T-helper 2 cell treated with Interferon-gamma antibody and Interleukin-4, amounts not matched to agents 100 ng/mL and 5 ng/mL, for 36 hours (primary cell): ENCODE measurements around the gene MZB1. TPM values are rescaled to one million over a fixed set of nuclear protein-coding genes. Genes with fewer than 3 reads are reported as not detected.
"Not testable (repeated sequence)": the region's sequence is repeated elsewhere in the genome, so short reads cannot be mapped to it uniquely, and the experiment has no call there.

Source experiments
- intact Hi-C: fragments of 100-400 bp; cut with micrococcal nuclease; formaldehyde crosslinking; loops from one replicate; pipeline ENCODE4 v1.15.1; 2023
- total RNA-seq: library from RNA; stranded (reverse); gene quantifications from 2 replicates; pipeline ENCODE4 v1.2.3, GENCODE V29; 2022

MZB1 gene
- total RNA-seq, 1 donor from 2014 or later, result 65.3 TPM

DNA sequence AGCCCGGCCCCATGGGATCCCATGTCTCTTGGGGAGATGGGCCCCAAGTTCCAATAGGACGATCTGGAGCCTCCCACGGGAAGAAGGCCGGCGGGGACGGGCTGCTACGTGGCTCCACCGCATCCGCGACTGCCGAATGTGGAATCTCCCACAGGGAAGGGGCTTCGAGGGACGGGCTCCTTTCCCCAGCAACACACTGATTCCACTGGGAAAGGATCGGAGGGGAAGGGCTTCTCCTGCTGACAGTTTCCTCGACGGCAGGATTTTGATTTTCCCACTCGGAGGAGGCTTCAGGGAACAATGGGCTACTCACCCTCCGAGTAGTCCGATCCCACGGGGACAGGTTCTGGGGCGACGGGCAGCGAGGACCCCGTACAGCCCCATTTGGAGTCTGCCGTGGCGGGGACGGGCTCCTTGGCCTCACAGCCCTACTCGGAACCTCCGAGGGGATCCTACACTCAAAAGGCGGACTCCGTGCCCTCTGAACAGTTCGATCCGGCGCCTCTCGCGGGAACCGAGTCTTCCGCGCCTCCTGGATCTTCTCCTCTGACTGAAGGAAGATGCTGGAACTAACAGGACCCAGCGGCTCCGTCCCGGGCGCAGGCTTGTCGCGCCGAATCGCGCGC lies 3.9 kb upstream of the MZB1 start:
- intact Hi-C loops, result loop anchor here (2.0 to 10.0 kb wide), 5 partner anchors 101 to 739 kb away; partner anchors contain the start of genes MATR3, SIL1 and UBE2D2

DNA sequence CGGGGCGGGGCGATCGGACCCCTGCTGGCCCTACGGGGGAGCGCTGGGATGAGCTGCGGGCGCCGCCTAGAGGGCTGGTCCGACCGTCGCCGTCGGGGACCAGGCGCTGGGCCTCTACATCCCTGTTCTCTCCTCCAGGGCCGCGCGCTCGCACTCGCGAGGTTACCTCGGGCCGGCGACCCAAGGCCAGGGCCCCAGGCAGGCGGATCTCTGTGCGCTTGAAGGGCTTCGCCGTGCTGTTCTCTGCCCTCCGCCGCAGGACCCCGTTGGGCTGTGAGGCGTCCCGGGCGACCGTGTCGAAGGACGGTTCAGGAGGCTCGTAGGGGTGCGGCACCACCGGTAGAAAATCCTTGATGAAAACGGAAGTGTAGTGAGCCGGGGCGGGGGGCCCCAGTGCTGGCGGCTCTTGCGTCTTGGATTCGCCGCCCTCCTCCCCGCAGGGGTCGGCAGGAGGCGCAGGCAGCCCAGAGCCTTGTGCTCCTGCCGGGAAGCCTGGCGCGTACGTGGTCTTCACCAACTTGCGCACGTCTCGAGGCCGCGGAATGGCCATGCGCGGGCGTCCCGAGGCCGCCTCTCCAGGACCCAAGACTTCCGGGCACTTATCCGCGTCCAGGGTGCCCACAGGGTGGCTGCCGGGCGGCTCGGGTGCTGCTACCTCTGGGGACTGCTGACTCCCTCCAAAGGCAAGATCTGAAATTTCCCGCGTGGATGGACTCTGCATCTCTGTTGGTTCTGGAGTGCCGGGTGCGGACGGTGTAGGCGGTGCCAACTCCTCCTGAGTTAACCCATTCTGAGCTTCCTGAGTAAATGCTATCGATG lies 3.2 kb upstream of the MZB1 start:
- intact Hi-C loops, result loop anchor here (1.0 to 10.0 kb wide), 7 partner anchors 11 to 738 kb away; partner anchors contain the start of genes MATR3, PAIP2, SIL1 and SPATA24

DNA sequence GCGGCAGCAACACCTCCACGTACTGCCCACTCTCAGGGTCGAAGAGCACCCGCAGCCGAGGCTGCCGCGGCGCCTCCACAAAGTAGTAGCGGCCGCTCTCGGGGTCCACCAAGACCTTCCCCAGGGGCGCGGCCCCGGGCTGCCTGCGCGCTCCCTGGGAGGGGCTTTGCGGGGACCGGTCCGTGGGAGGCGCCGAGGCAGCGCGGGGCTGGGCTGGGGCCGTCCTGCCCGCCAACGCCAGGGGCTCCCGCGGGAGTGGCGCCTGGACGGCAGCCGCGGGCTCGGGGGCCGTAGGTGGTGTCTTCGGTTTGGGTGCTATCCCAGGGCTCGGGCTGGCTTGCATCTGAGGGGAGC lies 2.6 kb upstream of the MZB1 start:
- intact Hi-C loops, result loop anchor here (1.0 to 10.0 kb wide), 7 partner anchors 12 to 738 kb away; partner anchors contain the start of genes MATR3, PAIP2, SIL1 and SPATA24

DNA sequence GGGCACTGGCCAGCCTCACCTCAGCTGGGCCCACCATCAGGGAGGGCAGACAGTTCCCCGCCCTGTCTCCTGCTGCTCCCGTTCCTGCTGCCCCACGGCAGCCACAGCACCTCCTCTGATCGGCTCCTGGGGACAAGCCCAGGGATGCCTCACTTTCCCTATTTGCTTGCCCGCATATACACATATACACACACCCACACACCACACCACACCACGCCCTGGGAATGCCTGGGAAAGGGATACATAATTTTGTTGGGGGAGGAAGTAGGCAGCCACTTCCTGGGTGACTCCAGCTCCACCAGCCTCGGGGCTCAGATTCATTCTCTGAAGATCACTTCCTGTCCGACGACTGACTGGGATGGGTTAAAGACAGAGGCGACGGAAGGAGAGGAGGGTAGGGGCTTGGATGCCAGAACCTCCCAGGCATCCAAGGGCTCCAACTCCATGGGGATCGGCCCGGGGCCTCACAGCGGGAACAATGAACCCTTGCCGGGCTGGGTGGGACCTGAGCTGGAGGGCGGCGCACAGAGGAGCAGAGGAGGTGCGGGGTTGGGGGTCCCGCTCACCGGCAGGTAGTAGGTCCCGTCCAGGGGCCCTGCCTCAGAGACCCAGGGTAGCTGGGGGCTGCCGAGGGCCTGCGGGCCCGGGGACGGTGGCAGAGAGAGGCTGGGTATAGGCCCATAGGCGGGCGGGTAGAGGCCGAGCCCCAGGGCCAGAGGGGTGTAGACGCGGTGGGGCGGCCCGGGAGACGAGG lies 2.0 kb upstream of the MZB1 start:
- intact Hi-C loops, result loop anchor here (1.0 to 10.0 kb wide), 7 partner anchors 13 to 737 kb away; partner anchors contain the start of genes MATR3, PAIP2, SIL1 and SPATA24

DNA sequence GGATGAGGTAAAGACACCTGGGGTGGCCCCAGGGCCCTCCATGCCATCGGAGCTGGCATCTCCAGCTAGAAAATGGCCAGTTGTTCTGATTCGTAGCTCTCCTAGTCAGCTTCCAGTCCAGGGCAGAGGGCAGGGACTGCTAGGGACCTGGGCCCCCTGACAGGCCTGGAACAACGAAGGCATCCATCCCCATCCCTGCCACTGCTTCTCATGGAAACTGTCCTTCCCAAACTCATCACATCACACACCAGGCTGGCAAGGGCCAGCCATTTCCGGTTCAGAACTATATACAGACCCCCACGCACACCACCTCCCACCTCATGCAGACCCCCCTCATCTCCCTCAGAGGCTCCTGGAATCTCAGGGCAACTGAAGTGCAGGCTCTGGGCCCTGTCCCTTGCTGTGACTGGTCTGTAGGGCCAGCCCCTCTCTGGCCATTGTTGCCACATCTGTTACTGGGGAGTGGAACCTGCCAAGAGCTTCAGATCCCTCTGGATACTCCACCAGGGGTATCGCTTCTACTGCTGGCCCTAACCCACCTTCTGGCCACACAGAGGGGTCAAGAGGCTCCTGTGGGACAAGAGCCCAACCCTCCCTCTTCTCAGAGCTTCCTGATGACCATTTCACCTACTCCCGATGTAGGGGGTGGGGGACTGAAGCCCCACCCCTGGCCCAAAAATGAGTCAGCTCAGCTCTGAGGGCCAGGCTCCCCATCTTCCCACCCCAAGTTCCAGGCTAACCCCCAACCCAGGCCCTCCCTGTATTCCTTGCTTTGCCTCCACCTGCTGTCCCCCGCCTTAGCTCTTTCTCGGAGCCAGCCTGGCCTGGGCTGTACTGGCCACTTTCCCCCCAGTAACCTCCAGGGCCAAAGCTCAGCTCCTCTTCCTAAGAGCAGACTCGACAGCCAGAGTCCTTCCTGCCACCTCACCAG lies 1.2 kb upstream of the MZB1 start:
- intact Hi-C loops, result loop anchor here (5.0 to 10.0 kb wide), 3 partner anchors 119 to 736 kb away; partner anchors contain the start of gene SIL1

DNA sequence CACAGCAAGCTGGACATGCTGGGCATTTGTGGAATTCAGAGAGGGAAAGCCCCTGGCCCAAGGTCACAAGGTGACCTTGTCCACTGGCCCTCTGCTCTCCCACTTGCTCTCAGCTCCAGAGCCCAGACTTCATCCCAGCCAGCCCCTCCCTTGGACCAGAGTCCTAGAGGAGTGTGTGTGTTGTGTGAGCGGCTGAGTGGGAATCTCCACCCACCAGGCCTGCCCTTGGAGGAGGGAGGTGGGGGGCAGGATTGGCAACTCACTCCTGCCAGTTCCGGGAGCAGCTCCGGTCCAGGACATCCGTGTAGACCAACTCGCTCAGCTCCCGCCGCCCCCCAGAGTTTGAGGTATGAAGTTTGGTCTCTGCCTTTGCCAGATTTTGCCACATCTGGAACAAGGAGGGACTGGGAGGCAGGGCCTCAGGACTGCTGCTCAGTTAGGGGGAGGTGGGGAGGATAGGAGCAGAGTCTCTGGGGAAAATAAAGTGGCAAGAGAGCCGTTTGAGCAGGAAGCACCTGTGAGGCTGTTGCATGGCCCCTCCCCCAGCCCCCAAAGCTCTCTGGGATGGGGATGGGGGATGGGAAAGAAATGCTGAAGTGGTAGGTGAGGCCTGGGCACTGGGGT lies 1.4 kb downstream of the MZB1 start:
- intact Hi-C loops, result no loop called here

DNA sequence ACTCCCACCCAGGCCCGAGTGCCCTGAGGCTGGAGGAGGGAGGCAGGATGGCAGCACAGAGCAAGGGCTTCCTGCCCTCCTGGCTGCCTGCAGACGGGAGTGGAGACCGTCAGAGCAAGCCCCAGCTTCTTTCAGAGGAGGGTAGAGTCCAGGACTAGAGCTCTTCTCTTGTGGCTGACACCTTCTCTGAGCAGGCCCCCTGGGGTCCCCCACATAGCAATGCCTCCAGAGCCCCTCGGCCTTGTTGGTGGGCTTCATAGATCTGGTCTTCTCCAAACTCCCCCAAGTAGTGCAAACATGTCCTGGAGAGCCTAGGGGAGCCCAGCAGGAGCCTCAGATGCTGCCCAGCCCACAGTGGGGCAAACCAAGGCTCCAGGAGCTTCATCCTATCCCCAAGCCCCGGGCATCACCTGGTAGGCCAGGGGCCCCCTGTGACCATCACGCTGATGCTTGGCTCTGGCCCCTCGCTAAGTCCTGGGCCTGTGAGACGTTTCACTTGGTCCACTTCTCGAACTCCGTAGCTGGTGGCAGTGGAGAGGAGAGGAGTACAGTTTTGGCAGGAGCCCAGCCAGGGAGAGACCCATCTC lies 2.0 kb downstream of the MZB1 start:
- intact Hi-C loops, result no loop called here

DNA sequence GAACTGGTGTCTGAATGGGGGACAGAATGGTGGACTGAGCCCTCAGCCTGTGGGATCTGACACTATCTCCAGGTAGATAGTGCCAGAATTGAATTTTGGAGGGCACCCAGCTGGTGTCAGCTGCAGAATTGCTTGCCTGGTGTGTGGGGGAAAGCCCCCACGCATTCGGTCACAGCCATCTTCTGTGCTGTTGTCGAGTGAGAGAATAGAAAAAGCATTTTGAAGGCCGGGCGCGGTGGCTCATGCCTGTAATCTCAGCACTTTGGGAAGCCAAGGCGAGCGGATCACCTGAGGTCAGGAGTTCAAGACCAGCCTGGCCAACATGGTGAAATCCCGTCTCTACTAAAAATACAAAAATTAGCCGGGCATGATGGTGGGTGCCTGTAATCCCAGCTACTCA lies 2.8 kb downstream of the MZB1 start:
- intact Hi-C loops, result not testable (repeated sequence)

DNA sequence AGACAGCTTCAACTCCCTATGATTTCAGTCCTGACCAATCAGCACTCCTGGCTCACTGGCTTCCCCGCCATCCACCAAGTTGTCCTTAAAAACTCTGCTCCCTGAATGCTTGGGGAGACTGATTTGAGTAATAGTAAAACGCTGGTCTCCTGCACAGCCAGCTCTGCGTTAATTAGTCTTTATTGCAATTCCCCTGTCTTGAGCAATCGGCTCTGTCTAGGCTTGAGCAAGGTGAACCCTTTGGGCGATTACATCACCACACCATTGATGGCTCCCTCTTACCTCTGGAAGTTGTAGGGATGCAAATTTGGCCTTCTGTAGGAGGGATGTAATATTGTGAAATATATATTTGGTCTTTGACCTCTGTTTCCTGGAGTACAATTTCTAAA lies 3.7 kb downstream of the MZB1 start:
- intact Hi-C loops, result no loop called here

DNA sequence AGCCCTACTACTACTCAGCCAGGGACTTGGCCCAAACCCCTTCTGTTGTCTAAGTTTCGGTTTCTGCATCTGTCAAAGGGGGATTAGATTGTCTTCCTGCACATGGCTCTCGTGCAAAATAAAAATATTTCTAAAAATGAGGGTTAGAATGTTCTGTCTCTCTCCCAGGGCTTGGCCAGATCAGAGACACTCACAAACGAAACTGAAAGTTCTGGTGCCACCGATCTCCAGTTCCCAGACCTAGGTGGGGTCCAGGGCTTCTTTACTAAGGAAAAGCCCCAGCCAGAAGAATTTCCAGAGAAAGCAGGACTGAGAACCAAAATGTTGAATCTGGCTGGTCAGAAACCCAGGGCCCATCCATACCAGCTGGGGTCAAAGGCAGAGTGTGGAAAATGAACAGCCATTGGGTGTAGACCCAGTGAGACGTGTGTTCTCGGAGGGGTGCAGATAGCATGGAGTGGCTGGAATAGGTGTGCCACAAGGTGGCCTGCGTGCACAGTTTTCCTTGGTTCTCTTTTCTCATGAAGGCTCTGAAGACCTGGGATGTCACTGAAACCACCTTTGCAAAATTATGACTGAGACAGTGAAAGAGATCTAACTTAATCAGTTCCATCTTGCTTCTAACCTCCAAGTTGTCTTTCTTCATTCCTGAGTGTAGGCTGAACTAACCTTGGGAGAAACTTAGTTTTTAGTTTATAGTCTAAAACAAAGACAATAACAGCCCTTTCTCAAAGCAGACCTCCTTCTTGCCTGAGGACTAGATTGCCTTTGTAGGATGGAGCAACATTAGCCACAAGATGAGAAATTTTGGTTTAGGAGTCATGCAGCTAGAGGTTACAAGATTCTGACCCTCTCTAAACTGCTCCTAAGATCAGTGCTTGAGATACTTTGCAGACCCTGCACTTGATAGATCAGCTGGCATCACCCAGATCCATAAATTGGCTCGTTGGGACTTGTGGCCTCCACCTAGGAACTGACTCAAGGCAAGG lies 4.4 kb downstream of the MZB1 start:
- intact Hi-C loops, result no loop called here

DNA sequence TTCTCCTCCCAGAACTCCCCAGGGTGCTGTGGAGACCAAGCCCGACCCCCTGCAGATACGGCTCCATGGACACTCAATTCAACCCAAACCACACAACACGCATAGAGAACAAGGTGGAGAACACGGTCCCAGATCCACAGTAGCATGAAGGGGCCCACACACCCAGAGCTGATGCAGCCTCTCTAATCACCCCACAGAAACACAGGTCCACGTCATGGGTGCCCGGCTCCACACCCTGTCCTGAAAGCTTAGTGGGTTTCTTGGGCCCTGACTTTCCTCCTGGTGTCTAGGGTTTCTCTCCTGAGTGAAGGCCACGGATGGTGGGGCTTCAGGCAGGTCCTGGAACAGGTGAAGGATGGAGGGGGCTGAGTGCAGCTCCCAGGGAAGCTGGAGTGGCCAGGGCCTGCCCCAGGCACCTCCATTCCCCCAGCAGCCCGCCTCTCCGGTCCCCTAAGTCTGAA lies 5.1 kb downstream of the MZB1 start:
- intact Hi-C loops, result no loop called here

DNA sequence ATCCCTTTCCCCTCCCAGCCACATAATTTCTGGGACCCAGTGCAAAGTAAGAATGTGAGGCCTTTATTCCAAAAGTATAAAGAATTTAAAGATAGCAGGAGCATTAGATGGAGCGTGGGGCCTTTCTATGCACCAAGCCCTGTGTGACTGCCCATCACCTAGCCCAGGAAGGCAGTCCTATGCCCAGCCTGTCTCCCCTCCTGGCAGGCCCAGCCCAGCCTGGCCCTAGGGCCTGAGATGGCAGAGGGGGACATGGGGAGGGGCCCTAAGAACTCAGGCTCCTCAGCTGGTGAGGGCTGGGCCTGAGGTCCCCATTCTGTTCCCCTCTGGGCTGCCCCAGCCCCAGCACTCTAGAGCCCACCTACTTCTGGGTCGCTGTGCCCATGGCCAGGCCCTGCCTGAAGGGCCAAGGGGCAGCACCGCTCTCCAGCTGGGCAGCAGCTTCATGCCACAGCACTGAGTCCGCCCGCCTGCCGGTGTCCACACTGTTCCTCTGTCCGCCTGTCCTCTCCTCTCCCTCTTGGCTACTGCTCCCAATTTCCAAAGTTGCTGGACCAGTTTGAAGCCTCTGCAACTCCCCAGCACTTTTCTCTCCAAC lies 5.6 kb downstream of the MZB1 start:
- intact Hi-C loops, result no loop called here

DNA sequence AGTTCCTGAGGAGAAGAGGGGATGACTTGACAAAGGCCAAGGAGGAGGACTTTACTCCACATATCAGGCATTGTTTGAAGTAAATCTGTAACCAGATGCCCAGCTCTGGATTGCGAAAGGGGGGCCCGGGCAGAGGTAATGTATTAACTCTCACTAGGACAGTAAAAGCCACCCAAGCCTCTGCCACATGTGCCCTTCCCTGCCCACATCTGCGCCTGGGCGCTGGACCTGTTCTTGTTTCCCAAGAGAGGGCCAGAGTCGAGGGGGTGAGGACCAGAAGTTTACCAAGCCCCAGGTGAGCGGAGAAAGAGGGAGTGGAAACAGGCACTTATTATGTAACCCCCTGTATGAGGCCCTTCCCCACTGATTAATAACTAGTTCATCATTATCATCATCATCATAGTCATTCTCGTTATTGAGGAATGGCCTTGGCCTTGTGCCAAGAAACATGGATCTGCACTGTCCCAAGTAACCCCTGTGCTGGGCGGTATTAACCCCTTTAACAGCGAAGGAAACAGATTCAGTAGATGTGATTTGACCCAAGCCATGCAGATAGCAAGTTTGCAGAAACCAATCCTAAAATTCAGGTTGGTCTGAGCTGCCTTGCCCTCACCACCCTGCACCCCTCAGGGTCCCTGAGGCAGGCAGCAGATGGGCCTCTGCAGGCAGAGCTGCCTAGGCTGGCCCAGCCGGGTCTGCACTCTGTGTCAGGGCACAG lies 6.3 kb downstream of the MZB1 start, which contains the start of gene SLC23A1:
TSS of gene SLC23A1 (minus strand) at position 23 of the 718 bp plus-strand sequence. CDS start 44 bp downstream, outside the sequence.
- intact Hi-C loops, result no loop called here

DNA sequence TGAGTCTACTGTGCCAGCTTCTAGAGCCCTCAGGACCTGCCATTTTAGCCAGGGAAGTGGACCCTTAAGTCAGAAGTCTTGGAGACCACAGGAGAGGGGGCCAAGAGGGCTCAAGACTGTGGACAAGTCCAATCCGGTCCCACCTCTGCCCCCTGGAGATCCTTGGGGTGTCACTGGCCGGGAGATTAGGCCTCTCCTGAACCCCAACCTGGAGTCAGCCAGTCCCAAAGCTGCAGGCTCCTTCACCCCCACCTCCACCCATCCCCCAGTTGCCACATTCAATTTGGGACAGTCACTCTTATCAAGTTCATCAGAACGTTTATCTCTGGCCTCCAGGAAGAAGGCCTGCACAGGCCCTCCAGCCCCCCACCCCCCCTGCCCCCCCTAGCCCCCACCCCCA lies 6.9 kb downstream of the MZB1 start:
- intact Hi-C loops, result no loop called here

DNA sequence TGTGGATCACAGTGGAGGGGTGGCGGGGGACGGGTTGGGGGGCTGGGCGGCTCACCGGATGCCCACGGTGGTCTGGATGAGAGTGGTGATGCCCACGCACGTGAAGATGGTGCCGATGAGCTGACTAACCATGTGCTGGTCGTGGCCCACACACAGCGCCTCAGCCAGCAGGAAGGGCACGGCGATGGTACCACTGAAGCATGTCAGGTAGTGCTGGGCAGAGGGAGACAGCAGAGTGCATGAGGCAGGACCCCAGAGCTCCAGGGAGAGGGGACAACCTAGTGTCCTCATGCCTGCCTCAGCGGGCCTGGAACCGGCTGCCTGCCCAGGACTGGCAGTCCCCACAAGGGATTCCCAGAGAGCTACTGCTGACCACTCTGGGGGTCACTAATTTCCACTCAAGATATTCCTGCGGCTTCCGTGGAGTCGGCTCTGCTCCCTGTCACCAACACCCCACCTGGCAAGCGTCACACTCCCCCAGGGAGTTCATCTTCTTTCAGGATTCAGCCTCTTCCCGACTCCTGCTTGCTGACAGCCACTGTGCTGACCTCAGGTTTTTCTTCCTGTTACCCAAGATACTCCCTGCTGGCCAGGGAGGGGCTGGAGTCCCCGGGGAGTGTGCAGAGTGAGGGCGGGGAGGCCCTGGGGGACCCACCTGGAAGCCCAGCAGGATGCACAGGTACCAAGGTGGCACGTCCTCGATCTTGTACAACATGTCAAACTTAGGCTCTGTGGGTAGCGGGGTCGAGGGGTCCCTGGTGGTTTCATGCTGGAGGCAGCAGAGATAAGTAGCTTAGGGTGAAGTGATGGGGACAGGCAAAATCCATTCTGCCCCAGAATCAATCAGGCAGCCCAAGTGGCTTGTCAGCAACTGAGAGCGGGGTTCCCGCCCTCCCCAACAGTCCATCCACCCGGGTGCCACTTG lies 7.6 kb downstream of the MZB1 start:
- intact Hi-C loops, result no loop called here
